GM18499 (cell line): ENCODE measurements around the gene ECHS1.
A peak's percentile ranks its signal among the peaks of the same experiment; 100 is the strongest.
"Not testable (repeated sequence)": the region's sequence is repeated elsewhere in the genome, so short reads cannot be mapped to it uniquely, and the experiment has no call there.

Experiments
- ATAC-seq: cut with Tn5 transposase; IDR thresholded peaks from one replicate; pipeline ENCODE4 v1.9.1; 2021; ENCODE audit warnings: moderate number of reproducible peaks; ENCODE audit not compliant: insufficient read depth, unreplicated experiment

ECHS1 gene

GRCh38 chr10:133400624-133401424 lies 27.7 kb upstream of the ECHS1 start:
- ATAC-seq = no peak

DNA sequence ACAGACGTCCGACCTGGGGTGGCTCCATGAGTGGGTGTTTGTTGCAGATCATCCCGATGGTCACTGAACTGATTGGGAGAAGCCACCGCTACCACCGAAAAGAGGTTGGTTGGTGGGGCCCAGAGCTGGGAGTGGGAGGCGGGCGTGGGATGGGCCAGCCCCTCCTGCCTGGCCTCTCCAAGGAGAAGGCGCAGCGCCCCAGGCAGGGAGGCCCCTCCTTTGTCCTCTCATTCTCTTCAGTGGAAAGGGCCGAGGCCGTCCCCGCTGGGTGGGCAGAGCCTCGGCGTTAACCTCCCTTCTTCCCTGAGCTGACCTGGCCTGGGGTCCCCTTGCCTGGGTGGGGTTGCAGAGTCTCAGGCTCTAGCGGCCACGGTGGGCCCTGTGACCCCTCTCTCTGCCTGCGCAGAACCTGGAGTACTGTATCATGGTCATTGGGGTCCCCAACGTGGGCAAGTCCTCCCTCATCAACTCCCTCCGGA lies 26.0 kb upstream of the ECHS1 start:
- no peak for ATAC-seq

DNA sequence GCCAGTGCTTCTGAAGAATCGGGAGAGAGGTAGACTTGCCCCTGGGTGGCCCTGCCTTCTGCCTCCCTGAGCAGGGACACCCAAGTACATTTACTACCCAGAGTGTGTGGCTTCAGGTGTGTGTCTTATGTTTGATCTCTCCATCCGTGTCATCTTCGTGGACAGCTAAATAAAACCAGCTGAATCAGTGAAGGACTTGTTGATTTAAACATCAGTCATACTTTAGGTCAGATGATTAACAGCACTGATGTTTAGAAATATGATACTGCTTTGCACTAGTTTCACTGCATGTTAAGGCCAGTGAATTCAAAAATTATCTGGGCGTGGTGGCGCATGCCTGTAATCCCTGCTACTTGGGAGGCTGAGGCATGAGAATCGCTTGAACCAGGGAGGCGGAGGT lies 24.8 kb upstream of the ECHS1 start:
- ATAC-seq = no peak

GRCh38 chr10:133396035-133396624 lies 23.0 kb upstream of the ECHS1 start:
- no peak for ATAC-seq

DNA sequence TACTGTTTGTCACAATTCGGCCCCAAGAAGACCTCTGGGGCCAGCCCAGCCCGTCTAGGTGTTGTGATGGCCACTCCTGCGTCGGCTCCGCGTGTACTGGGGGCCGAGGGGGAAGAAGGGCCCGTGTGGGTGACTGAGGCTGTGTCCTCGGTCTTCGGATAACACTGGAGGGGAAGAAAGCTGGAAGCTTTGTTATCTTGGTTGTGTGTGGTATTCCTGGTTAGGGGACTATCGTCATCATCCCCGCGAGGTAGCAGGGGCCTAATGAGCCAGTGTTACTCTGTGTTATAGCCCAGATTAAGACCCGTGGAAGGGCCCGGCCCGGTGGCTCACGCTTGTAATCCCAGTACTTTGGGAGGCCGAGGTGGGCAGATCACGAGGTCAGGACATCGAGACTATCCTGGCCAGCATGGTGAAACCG lies 21.7 kb upstream of the ECHS1 start:
- no peak for ATAC-seq

DNA sequence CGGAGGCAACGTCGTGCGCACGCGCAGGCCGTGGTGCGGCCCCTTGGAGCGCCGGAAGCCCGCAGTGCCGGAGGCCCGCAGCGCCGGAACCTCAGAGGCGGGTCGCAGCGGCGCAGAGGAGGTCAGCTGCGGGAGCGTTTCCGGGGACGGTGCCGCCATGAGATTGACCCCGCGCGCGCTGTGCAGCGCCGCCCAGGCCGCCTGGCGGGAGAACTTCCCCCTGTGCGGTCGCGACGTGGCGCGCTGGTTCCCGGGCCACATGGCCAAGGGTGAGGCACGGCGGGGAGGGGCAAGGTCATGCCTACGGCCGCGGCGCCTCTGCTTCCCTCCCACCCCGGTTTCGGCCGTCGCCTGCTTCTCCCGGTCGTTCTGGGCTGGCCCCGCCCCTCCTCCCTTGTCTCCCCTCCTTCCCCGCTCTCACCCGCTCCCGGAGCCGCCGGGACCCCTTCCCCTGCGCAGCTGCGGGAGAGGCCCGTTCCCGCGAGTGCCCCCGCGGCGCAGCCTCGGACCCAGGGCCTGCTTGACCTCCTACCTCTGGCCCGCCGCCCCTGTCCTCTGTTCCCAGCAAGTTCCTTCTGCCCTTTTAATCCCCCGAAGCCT lies 21.0 kb upstream of the ECHS1 start, which contains the start of gene MTG1:
Gene MTG1, plus strand, starts transcription at position 94 of the 600 bp plus-strand sequence. Its CDS starts 64 bp downstream, at position 158.
- peak; percentile 31 for ATAC-seq

- peak; percentile 22 for ATAC-seq
These were observed 20.4 kb upstream of the ECHS1 start for GRCh38 chr10:133393401-133394063.

DNA sequence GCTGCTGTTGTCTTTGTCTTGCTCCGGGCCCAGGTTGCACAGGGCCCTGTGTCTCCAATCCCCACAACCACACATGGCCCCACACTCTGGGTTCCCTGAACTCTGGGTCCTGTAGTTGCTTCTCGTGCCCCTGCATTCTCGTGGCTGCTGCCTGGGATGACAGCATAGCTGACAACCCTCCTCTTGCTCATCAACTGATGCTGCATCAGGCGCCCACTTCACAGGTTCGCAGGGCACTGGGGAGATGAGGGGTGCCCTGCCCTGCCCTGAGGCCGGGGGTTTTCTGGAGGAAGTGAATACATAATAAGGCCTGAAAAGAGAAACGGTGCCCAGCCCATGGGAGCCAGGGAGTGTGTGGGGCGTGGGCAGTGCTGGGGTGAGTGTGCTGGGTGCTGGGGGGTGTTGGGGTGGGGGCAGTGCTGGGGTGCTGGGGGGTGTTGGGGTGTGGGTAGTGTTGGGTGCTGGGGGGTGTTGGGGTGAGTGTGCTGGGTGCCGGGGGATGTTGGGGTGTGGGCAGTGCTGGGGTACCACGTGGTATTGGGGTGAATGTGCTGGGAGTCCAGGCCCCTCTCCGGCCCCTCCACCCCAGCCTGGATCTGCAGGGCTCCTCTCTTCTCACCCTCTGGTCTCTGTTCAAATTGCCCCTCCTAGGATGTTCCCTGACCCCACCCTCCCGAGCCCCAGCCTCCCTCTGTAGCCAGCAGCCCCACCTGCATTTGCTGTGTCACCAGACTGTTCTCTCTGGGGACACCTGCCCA lies 18.8 kb upstream of the ECHS1 start:
- ATAC-seq = no peak

- ATAC-seq = no peak
These were observed 18.1 kb upstream of the ECHS1 start for GRCh38 chr10:133391249-133391635.

DNA sequence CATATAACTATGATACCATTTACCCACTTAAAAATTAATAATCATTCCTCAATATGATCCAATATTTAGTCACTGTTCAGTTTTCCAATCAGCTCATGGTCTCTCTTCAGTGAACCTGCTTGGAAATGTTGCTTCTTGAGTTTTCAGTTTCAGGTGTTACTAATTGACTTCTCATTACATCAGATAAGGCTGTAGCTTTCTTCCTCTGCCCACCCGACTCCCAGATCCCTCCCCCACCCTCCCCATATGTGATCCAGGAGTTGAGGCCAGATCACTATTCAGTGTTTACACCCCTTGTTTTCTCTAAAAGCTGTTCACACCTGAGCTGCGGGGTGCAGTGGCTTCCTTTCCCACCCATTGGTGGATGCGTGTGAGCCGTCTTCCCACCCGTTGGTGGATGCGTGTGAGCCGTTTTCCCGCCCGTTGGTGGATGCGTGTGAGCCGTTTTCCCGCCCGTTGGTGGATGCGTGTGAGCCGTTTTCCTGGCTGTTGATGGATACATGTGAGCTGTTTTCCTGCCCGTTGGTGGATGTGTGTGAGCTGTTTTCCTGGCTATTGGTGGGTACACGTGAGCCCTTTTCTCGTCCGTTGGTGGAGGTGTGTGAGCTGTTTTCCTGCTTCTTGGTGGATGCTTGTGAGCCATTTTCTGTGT lies 17.6 kb upstream of the ECHS1 start:
- no peak for ATAC-seq

DNA sequence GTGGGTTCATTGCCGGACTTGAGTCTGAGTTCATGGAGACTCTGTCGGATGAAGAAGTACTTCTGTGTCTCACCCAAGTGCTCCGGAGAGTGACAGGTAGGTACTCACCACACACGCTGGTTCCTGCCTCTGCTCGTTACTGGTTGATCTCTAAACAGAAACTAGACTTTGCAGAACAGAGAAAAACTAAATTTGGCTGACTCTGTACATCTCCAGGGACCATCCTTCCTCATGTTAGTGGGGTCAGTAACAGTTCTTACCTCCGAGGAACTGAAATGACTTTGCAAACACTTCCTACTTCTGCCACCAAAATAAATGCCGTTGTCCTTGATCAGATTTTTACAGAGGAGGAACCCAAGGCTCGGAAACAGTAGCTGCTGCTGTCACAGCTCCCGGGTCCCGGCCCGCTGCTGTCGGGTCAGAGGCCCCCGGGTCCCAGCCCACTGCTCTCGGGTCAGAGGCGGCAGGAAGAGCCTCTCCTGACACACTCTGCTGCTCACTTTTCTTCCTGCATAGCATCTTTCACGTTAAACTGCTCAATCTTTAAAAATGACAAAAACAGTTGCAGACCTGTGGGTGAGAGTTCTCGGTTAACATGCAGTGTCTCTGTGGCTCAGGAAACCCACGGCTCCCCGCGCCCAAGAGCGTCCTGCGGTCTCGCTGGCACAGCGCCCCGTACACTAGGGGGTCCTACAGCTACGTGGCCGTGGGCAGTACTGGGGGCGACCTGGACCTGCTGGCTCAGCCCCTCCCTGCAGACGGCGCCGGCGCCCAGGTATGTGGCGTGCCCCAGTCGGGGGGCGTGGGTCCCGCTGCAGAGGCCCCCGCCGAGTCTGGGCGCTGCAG lies 16.0 kb upstream of the ECHS1 start:
- peak; percentile 85 for ATAC-seq

DNA sequence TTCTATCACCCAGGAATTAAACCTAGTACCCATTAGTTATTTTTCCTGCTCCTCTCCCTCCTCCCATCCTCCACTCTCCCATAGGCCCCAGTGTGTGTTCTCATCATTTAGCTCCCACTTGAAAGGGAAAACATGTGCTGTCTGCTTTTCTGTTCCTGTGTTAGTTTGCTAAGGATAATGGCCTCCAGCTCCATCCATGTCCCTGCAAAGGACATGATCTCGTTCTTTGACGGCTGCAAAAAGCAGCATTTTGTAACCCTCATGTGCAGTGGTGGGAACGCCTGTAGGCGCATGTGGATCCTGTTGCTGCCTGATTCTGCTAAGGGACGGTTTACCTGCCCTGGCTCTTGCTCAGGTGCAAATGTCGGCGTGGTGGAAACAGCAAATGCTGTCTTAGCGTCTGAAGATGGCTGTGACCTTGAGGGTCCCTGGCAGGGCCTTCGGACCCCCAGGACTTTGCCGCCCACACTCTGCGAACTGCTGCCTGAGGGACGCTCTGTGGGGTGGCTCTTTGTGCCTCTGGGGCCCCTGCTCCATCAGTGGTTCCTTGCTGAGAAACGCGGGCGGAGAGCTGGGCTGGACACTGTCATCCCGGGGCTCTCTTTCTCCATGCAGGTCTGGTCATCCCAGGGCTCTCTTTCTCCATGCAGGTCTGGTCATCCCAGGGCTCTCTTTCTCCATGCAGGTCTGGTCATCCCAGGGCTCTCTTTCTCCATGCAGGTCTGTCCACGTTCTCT lies 15.2 kb upstream of the ECHS1 start:
- ATAC-seq = no peak

DNA sequence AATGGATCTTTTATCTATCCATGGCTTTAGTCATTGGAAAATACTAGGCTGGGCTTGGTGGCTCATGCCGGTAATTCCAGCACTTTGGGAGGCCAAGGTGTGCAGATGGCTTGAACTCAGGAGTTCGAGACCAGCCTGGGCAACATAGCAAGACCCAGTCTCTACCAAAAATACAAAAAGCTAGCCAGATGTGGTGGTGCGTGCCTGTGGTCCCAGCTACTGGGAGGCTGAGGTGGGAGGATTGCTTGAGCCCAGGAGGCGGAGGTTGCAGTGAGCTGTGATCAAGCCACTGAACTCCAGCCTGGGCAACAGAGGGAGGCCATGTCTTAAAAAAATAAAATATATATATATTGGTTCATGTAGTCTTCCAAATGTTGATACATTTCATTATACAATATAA lies 13.8 kb upstream of the ECHS1 start:
- ATAC-seq = not testable (repeated sequence)

- no peak for ATAC-seq
These were observed 12.1 kb upstream of the ECHS1 start for GRCh38 chr10:133385214-133385613.

GRCh38 chr10:133384071-133384470 lies 10.9 kb upstream of the ECHS1 start:
- ATAC-seq = no peak

DNA sequence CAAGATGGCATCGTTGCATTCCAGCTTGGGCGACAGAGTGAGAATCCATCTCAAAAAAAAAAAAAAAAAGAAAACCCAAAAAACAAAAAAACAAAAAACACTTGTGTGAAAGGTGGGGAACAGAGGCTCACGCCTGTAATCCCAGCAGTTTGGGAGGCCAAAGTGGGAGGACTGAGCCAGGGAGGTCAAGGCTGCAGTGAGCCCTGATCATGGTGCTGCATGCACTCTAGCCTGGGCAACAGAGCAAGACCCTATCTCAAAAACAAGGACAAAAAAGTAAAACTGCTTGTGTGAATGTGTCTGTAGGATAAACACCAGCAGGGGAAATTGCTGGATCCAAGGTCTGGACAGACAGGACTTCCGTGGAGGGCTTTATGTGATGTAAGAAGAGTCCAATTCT lies 10.4 kb upstream of the ECHS1 start:
- no peak for ATAC-seq

GRCh38 chr10:133381036-133381435 lies 7.9 kb upstream of the ECHS1 start:
- no peak for ATAC-seq
